ENCODE results near the gene NANS. TPM values are rescaled to one million over a fixed set of nuclear protein-coding genes. Genes with fewer than 3 reads are reported as not detected.
"Not testable (repeated sequence)": the region's sequence is repeated elsewhere in the genome, so short reads cannot be mapped to it uniquely, and the experiment has no call there.

Gene NANS
- total RNA-seq, 4 donors from 2014 or later, result 28.5 to 68.8 (median 53.6) TPM

DNA sequence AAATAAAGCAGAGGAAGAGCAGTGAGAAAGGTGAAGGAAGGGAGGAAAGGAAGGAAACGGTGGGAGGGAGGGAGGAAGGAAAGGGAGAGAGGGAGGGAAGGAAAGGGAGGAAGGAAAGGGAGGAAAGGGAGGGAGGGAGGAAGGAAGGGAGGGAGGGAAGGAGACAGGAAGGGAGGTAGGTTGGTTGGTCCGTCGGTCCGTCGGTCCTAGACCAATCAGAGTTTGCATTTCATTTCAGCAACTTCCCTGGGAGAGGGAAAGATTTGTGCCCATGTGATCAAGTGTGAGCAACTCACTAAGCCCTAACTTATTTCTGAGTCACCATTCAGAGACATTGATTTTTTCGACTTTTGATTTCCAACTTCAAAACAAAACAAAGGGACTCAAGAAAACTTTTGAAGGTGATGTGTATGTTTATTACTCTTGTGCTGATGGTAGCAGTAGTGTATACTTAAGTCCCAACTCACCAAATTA, 18.8 kb downstream of the NANS start:
- H3K9me3 ChIP-seq, result no peaks in the 10 kb centered on the region
- no peak for TF ChIP-seq POLR2A (IDR thresholded peaks at IDR 0.05)
- TF ChIP-seq, protein P1, sequence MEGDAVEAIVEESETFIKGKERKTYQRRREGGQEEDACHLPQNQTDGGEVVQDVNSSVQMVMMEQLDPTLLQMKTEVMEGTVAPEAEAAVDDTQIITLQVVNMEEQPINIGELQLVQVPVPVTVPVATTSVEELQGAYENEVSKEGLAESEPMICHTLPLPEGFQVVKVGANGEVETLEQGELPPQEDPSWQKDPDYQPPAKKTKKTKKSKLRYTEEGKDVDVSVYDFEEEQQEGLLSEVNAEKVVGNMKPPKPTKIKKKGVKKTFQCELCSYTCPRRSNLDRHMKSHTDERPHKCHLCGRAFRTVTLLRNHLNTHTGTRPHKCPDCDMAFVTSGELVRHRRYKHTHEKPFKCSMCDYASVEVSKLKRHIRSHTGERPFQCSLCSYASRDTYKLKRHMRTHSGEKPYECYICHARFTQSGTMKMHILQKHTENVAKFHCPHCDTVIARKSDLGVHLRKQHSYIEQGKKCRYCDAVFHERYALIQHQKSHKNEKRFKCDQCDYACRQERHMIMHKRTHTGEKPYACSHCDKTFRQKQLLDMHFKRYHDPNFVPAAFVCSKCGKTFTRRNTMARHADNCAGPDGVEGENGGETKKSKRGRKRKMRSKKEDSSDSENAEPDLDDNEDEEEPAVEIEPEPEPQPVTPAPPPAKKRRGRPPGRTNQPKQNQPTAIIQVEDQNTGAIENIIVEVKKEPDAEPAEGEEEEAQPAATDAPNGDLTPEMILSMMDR (IDR thresholded peaks at IDR 0.05), result no peak
- peaks cover 0 to 7% of the 10 kb centered on the region in 2 donors for H3K4me1 ChIP-seq
- DNase-seq, result no peak
- intact Hi-C loops (cut with DNase I), result no loop called here
- peaks cover 6 to 17% of the 10 kb centered on the region in 2 donors for H3K36me3 ChIP-seq
- H3K27me3 ChIP-seq, result no peaks in the 10 kb centered on the region
- H3K27ac ChIP-seq, result no peak overlapping the region
- no peak overlapping the region for H3K4me3 ChIP-seq (replicated peaks in 1 of 3)
- 59 to 81% methylated on average over 6 of the region's 6 CpGs for WGBS, 2 donors

DNA sequence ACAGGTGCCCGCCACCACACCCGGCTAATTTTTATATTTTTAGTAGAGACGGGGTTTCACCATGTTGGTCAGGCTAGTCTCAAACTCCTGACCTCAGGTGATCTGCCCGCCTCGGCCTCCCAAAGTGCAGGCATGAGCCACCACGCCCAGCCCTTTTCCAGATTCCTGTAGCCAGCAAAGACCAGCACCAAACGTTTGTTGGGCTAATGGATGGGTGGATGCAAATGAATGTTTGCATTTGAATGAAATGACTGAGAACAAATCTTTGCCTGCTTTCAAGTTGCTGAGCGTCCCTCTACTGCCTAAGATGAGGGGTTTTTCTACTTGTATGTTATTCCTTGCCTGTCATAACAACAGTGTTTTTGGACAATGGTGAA, 20.0 kb downstream of the NANS start:
- H3K36me3 ChIP-seq, result peaks cover 17 to 28% of the 10 kb centered on the region in 2 donors
- WGBS, 2 donors, result 80 to 92% methylated on average over 8 of the region's 8 CpGs
- intact Hi-C loops (cut with DNase I); H3K4me1 ChIP-seq; H3K27ac ChIP-seq; H3K4me3 ChIP-seq (replicated peaks in 1 of 3); H3K27me3 ChIP-seq; H3K9me3 ChIP-seq; DNase-seq: not testable (repeated sequence)

DNA sequence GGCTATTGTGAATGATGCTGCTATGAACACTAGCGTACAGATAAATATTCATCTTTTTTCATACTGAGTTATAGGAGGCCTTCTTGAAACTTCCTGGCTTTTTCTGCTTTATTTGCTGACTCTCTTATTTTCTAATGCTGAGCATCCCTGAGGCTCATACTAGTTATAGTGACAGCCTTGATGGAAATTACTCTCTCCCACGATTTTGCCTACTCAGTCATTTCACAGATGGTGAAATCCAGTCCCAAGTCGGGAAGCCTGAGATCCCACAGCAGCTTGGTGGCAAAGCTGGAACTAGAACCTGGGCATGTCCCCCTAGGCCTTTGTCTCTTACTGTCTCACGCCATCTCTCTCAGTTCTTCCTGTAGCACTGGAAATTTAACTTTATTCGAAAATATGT, 22.4 kb downstream of the NANS start:
- 85 to 88% methylated on average over 5 of the region's 5 CpGs for WGBS, 2 donors
- peaks cover 23 to 32% of the 10 kb centered on the region in 2 donors for H3K36me3 ChIP-seq
- TF ChIP-seq, protein P1 (IDR thresholded peaks at IDR 0.05), result no peak
- no peak for TF ChIP-seq POLR2A (IDR thresholded peaks at IDR 0.05)
- H3K27me3 ChIP-seq, result no peaks in the 10 kb centered on the region
- H3K27ac ChIP-seq, result no peak overlapping the region
- DNase-seq, result no peak
- intact Hi-C loops (cut with DNase I), result no loop called here
- peaks cover 0 to 7% of the 10 kb centered on the region in 2 donors for H3K4me1 ChIP-seq
- no peaks in the 10 kb centered on the region for H3K9me3 ChIP-seq
- no peak overlapping the region for H3K4me3 ChIP-seq (replicated peaks in 1 of 3)

DNA sequence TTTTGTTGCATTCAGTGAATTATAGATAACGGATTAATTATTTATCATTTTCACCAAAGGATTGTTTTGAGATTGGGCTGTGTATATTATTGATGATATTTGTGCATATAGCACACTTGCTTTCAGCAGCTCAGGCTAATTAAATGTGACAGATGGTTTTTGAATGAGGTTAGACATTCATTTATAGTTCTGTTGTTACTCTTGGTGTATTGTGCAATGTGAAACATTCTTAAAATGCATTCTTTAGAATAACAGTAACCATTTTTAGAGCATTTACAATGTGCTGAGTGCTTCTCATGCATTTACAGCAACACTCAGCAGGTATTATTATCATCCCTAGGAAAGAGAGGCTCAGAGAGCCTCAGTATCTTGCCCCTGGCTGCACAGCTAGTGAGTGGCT, 23.8 kb downstream of the NANS start:
- Histone ChIP-seq H3K4me1 (no peaks in the 10 kb centered on the region), H3K27ac (no peak overlapping the region), H3K9me3 (no peaks in the 10 kb centered on the region), H3K27me3 (no peaks in the 10 kb centered on the region), H3K4me3 (replicated peaks in 1 of 3) (no peak overlapping the region), H3K36me3 (peaks cover 23 to 32% of the 10 kb centered on the region in 2 donors)
- intact Hi-C loops (cut with DNase I), result no loop called here
- WGBS, 2 donors, result 96 to 100% methylated on average over 1 of the region's 1 CpG
- no peak for DNase-seq
- no peak for TF ChIP-seq POLR2A (IDR thresholded peaks at IDR 0.05)
- TF ChIP-seq, protein P1 (IDR thresholded peaks at IDR 0.05), result no peak

DNA sequence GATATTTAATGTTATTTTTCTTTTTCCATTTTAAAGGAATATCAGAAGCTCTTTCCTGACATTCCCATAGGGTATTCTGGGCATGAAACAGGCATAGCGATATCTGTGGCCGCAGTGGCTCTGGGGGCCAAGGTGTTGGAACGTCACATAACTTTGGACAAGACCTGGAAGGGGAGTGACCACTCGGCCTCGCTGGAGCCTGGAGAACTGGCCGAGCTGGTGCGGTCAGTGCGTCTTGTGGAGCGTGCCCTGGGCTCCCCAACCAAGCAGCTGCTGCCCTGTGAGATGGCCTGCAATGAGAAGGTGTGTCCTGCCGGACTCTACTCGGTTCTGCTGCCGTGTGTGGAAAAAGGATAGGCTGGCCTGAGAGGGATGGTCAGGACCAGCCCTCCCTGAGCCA, 24.2 kb downstream of the NANS start:
- Histone ChIP-seq H3K4me3 (replicated peaks in 1 of 3) (no peak overlapping the region), H3K4me1 (no peaks in the 10 kb centered on the region), H3K9me3 (no peaks in the 10 kb centered on the region), H3K36me3 (peaks cover 23 to 32% of the 10 kb centered on the region in 2 donors), H3K27ac (no peak overlapping the region), H3K27me3 (no peaks in the 10 kb centered on the region)
- DNase-seq, result no peak
- intact Hi-C loops (cut with DNase I), result no loop called here
- WGBS, 2 donors, result 88 to 89% methylated on average over 10 to 11 of the region's 12 CpGs
- no peak for TF ChIP-seq POLR2A (IDR thresholded peaks at IDR 0.05)
- TF ChIP-seq, protein P1 (IDR thresholded peaks at IDR 0.05), result no peak

Data from thyroid gland (tissue), 4 donors.